ENCODE measurements around the gene TXNL4A.
"Not testable (repeated sequence)": the region's sequence is repeated elsewhere in the genome, so short reads cannot be mapped to it uniquely, and the experiment has no call there.

TXNL4A gene

DNA sequence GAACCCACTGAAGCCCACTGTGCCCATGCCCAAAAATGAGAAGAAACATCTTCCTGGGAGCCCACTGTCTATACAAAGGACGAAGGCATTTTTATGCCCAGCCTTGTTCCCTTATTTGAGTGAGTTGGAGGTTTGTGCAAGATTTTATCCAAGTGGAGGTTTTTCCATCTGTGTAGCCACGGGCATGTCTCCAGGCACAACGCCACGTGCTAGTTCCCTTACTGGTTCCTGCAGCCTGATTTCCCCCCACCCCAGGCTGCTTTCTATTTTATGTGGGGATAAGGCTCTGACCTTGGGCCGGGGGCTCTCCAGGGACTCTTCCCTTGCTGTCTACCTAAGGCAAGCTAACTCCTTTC, 22.2 kb upstream of the TXNL4A start:
- H3K36me3 Mint-ChIP-seq (ENCODE audit: low read depth) = peaks cover 31% of the 10 kb centered on the region
- no peaks in the 10 kb centered on the region for H3K27me3 Mint-ChIP-seq
- H3K9me3 Mint-ChIP-seq = peaks cover 36% of the 10 kb centered on the region
- H3K4me1 Mint-ChIP-seq (ENCODE audit: low read depth) = no peaks in the 10 kb centered on the region
- H3K4me3 Mint-ChIP-seq = no peak overlapping the region
- H3K27ac Mint-ChIP-seq = no peak overlapping the region
- DNase-seq = no peak

DNA sequence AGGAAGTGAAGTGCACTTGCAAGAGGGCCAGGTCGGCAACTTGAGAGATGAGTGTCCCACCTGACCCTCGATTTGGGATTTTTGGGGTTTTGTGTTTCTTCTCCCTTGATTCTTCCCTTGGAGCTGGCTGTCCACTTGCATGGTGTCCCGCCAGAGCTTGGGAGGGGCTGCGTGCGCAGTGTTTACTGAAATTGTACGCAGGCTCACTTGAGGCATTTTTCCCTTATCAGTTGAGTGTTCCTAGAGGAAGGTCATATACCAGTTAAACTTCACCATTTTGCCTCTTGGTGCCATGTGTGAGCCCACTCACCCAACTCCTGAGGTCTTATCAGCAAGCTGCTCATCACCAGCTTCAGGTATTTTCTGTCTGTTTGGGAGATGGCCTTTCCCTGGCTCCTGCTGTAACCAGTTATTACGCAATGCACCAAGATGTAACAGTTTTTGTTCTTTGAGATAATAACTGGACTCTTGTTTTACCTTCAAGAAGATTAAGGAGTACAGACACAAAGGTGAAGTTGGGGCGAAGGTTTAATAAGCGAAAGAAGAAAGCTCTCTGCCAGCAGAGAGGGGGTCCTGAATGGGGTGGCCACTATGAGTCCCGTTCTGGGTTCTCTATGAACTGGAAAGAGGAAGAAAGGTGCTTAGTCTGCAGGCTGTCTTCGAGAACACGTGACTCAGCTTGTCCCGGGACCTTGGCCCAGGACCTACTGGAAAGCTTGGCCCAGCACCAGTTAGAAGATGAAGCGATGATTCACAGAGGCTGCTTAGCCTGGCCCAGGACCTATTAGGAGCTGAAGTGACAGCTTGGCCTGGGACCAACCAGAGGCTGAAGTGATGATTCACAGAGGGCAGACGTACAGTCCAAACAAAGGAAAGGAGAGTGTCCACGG, 21.5 kb upstream of the TXNL4A start:
- no peak overlapping the region for H3K4me3 Mint-ChIP-seq
- H3K36me3 Mint-ChIP-seq (ENCODE audit: low read depth) = peaks cover 31% of the 10 kb centered on the region
- peaks cover 36% of the 10 kb centered on the region for H3K9me3 Mint-ChIP-seq
- no peak overlapping the region for H3K27ac Mint-ChIP-seq
- no peaks in the 10 kb centered on the region for H3K27me3 Mint-ChIP-seq
- no peak for DNase-seq
- H3K4me1 Mint-ChIP-seq (ENCODE audit: low read depth) = no peaks in the 10 kb centered on the region

DNA sequence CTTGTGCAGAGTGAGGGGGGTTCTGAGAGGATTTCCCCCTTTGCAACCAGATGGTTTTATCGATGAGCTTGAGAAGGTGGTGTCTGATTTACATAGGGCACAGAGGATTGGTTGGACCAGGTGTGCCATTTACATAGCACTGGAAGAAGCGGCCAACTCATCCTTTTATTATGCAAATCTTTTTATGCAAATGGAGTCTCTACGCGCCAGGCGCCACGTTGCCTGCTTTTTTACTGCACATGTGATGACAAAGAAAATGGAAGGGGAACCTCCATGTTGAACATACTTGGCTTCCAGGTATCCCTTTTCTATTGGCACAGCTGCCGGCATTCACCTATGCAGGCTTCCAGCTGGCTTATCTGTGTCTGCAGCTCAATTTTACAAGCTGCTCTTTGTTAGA, 18.4 kb upstream of the TXNL4A start:
- Mint-ChIP-seq H3K9me3 (peaks cover 29% of the 10 kb centered on the region), H3K4me3 (no peak overlapping the region), H3K27me3 (no peaks in the 10 kb centered on the region), H3K4me1 (ENCODE audit: low read depth) (no peaks in the 10 kb centered on the region), H3K27ac (no peak overlapping the region), H3K36me3 (ENCODE audit: low read depth) (peaks cover 21% of the 10 kb centered on the region)
- DNase-seq = no peak

DNA sequence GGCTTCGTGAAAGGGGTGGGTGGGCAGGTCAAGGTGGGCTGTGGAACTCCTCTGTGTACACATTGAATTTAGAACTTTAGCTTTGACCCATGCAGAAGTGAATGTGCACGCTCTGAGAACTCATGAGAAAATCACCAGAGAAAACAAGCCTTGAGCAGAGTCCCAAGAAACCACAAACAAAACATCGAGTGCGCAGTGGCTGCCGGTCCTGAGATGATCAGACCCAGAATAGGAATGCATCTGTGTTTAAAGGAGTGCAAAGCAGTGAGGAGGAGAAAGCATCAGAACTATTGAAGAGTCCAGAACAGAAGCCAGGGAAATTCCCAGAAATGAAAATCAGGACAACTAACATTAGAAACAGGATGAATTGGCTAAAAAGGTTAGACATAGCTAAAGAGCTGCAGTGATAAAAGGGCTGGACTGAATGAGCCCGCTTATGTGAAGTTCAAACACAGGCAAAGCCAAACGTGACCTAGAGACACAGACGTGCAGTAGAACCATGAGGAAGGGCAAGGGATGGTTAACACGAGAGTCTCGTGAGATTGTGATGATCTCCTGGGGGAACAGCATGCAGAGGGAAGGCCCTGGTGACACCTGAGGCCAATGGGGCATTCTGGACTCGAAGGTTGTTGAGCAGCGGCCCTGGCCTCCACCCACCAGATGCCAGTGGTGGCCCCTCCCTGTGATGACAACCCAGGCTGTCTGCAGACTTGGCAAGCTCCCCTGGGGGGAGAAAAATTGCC, 16.4 kb upstream of the TXNL4A start:
- H3K9me3 Mint-ChIP-seq = peaks cover 27% of the 10 kb centered on the region
- peaks cover 2% of the 10 kb centered on the region for H3K4me1 Mint-ChIP-seq (ENCODE audit: low read depth)
- peaks cover 21% of the 10 kb centered on the region for H3K36me3 Mint-ChIP-seq (ENCODE audit: low read depth)
- no peaks in the 10 kb centered on the region for H3K27me3 Mint-ChIP-seq
- no peak overlapping the region for H3K27ac Mint-ChIP-seq
- DNase-seq = no peak
- no peak overlapping the region for H3K4me3 Mint-ChIP-seq

DNA sequence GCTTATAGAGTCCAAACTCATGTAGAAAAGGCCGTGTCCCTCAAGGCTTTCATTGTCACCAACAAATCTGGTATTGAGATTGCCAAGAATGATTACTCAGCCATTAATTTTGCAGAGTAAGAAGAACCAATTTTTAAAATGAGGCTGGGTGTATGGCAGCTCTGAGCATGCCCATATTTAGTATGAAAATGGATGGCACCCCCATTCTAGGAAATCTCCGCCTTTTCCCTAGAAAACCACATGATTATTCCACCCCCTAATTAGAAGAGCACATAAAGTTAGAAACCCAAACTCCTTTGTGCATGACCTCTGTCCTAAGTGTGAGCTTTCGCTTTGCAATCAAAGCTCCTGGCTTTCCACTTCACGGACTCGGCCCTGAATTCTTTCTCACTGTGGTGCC, 14.1 kb upstream of the TXNL4A start:
- Mint-ChIP-seq H3K4me1 (ENCODE audit: low read depth) (peaks cover 3% of the 10 kb centered on the region), H3K27me3 (no peaks in the 10 kb centered on the region), H3K9me3 (peaks cover 20% of the 10 kb centered on the region), H3K27ac (no peak overlapping the region), H3K36me3 (ENCODE audit: low read depth) (peaks cover 14% of the 10 kb centered on the region), H3K4me3 (no peak overlapping the region)
- no peak for DNase-seq

DNA sequence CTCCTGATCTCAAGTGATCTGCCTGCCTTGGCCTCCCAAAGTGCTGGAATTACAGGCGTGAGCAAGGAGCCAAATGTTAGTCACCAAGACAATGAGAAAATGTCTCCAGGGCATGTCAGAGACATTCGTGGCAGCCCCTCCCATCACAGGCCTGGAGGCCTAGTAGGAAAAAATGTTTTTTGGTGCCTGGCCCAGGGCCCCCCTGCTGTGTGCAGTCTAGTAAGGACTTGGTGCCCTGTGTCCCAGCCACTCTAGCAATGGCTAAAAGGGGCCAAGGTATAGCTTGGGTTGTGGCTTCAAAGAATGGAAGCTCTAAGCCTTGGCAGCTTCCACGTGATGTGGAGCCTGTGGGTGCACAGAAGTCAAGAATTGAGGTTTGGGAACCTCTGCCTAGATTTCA, 12.5 kb upstream of the TXNL4A start:
- H3K9me3 Mint-ChIP-seq = peaks cover 17% of the 10 kb centered on the region
- H3K4me3 Mint-ChIP-seq = no peak overlapping the region

DNA sequence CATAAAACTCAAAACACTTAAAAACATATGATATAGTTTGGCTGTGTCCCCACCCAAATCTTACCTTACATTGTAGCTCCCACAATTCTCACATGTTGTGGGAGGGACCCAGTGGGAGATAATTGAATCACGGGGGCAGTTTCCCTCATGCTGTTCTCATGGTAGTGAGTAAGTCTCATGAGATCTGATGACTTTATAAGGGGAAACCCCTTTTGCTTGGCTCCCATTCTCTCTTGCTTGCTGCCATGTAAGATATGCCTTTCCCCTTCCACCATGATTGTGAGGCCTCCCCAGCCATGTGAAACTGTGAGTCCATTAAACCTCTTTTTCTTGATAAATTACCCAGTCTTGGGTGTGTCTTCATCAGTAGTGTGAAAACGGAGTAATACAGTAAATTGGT, 11.3 kb upstream of the TXNL4A start:
- Mint-ChIP-seq H3K36me3 (ENCODE audit: low read depth) (peaks cover 14% of the 10 kb centered on the region), H3K9me3 (peaks cover 17% of the 10 kb centered on the region)
- not testable (repeated sequence) for H3K4me3 Mint-ChIP-seq; DNase-seq; H3K4me1 Mint-ChIP-seq (ENCODE audit: low read depth); H3K27me3 Mint-ChIP-seq; H3K27ac Mint-ChIP-seq

More for the DNA sequence above, 12.5 kb upstream of the TXNL4A start:
- DNase-seq = no peak
- H3K36me3 Mint-ChIP-seq (ENCODE audit: low read depth) = peaks cover 14% of the 10 kb centered on the region
- H3K27me3 Mint-ChIP-seq = no peaks in the 10 kb centered on the region
- H3K27ac Mint-ChIP-seq = no peak overlapping the region
- peaks cover 3% of the 10 kb centered on the region for H3K4me1 Mint-ChIP-seq (ENCODE audit: low read depth)

DNA sequence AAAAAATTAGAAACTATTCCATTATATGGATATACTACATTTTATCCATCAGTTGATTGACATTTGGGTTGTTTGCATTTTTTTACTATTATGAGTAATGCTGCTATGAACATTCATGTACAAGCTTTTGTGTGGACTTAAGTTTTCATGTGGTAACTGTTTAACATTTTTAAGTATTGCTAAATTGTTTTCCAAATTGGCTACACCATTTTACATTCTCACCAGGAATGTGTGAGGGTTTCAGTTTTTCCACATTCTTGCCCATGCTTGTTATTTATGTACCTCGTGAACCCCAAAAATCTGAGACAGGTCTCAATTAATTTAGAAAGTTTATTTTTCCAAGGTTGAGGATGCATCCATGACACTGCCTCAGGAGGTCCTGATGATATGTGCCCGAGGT, 3.1 kb upstream of the TXNL4A start:
- Mint-ChIP-seq H3K4me1 (ENCODE audit: low read depth) (peaks cover 13% of the 10 kb centered on the region), H3K27me3 (no peaks in the 10 kb centered on the region), H3K36me3 (ENCODE audit: low read depth) (peaks cover 18% of the 10 kb centered on the region), H3K9me3 (no peaks in the 10 kb centered on the region), H3K4me3 (no peak overlapping the region), H3K27ac (no peak overlapping the region)
- DNase-seq = no peak

DNA sequence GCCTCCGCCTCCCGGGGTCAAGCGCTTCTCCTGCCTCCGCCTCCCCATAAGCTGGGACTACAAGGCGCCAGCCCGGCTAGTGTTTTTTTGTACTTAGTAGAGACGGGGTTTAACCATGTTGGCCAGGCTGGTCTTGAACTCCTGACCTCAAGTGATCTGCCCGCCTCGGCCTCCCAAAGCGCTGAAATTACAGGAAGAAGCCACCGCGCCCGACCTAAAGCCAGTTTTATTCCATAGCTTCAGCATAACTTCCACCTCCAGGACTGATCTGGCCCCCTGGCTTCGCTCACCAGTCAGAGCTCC, 783 bp upstream of the TXNL4A start:
- Mint-ChIP-seq H3K4me3 (peak overlapping the region; percentile 94), H3K36me3 (ENCODE audit: low read depth) (peaks cover 40% of the 10 kb centered on the region), H3K27ac (peak overlapping the region; percentile 95), H3K9me3 (no peaks in the 10 kb centered on the region), H3K27me3 (no peaks in the 10 kb centered on the region), H3K4me1 (ENCODE audit: low read depth) (peaks cover 34% of the 10 kb centered on the region)
- no peak for DNase-seq

DNA sequence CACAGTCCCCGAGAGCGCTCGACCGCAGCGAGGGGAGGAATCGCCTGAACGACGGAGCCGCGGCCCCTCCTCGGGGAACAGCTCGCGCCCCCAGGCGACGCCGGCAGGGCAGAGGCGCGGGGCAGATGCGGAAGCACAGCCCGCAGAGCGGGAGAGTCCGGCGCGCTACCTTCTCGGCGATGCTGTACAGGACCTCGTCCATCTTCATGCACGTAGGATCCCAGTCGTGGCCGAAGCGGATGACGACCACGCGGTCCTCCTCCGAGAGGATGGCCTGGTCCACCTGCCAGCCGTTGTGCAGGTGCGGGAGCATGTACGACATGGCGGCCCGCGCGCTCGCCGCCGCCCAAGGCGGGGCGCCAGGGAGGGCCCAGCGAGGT, 302 bp downstream of the TXNL4A start:
- Mint-ChIP-seq H3K4me1 (ENCODE audit: low read depth) (peaks cover 45% of the 10 kb centered on the region), H3K9me3 (no peaks in the 10 kb centered on the region), H3K27me3 (no peaks in the 10 kb centered on the region), H3K36me3 (ENCODE audit: low read depth) (peaks cover 51% of the 10 kb centered on the region), H3K4me3 (peak overlapping the region; percentile 94), H3K27ac (peak overlapping the region; percentile 95)
- no peak for DNase-seq

DNA sequence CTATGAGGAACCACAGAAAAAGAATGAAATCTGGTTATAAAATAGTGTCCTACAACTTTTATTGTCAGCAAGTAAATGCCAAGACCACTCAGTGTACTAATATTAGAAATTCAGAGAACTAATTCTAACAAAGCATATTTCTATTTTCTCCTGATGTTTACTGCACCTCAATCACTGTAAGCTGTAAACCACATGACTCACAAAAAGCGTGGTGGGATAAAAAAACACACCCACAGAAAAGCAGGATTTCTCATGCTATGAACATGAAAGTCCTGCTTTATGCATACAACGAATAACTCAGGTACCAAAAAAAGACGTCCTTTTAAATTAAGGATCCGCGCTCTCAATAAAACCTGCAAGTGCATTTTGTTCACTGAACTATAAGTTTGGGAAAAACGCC, 797 bp downstream of the TXNL4A start:
- Mint-ChIP-seq H3K4me3 (peak overlapping the region; percentile 94), H3K36me3 (ENCODE audit: low read depth) (peaks cover 55% of the 10 kb centered on the region), H3K27me3 (no peaks in the 10 kb centered on the region), H3K9me3 (no peaks in the 10 kb centered on the region), H3K4me1 (ENCODE audit: low read depth) (peaks cover 50% of the 10 kb centered on the region), H3K27ac (peak overlapping the region; percentile 95)
- no peak for DNase-seq

DNA sequence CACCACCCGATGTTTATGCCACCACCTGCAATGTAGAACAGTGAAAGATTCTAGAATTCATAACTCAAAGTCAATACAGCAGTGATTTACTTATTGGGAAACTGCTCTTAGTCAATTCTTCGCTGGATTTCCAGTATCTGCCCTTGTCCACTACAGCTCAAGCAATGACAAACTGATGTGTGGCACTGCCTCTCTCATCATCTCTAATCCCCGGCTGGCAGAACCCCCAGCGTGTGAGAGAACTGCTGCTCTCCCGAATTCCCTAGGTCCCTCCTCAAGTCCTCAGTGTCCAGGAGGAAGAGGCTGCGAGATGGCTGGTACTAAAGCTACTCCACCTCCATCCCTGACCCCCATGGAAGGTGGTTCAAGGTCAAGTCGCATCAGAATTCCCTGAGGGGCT, 1.6 kb downstream of the TXNL4A start:
- Mint-ChIP-seq H3K27me3 (no peaks in the 10 kb centered on the region), H3K4me3 (peak overlapping the region; percentile 94), H3K36me3 (ENCODE audit: low read depth) (peaks cover 63% of the 10 kb centered on the region), H3K9me3 (no peaks in the 10 kb centered on the region), H3K4me1 (ENCODE audit: low read depth) (peaks cover 58% of the 10 kb centered on the region), H3K27ac (peak overlapping the region; percentile 95)
- no peak for DNase-seq

DNA sequence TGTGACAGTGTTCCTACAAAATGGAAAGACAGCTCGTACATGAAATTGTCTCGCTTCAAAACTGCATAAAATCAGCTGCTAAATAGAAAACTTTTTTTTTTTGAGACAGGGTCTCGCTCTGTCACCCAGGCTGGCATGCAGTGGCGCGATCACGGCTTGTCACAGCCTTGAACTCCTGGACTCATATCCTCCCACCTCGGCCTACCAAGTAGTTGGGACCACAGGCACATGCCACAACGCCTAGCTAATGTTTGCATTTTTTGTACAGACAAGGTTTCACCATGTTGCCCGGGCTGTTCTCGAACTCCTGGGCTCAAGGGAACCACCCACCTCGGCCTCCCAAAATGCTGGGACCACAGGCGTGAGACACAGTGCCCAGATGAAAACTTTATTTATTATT, 3.2 kb downstream of the TXNL4A start:
- H3K27ac Mint-ChIP-seq = peak overlapping the region; percentile 42
- DNase-seq = no peak
- peak overlapping the region; percentile 58 for H3K4me3 Mint-ChIP-seq
- H3K36me3 Mint-ChIP-seq (ENCODE audit: low read depth) = peaks cover 72% of the 10 kb centered on the region
- H3K9me3 Mint-ChIP-seq = no peaks in the 10 kb centered on the region
- peaks cover 69% of the 10 kb centered on the region for H3K4me1 Mint-ChIP-seq (ENCODE audit: low read depth)
- H3K27me3 Mint-ChIP-seq = no peaks in the 10 kb centered on the region

DNA sequence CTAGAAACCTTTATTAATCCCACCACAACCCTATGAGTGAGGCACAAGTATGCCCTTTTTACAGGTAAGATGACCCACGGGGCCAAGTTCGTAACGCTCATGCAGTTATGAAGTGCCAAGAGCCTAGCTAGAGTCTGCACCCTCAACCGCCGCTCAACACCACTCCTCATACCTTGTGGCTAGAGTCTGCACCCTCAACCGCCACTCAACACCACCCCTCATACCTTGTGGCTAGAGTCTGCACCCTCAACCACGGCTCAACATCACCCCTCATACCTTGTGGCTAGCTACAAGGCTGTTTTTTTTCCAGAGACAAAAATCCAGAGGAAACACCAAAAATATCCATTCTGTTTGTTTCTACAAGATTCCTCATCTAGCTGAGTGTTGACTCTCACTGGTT, 4.6 kb downstream of the TXNL4A start:
- Mint-ChIP-seq H3K4me3 (peak overlapping the region; percentile 58), H3K4me1 (ENCODE audit: low read depth) (peaks cover 78% of the 10 kb centered on the region), H3K36me3 (ENCODE audit: low read depth) (peaks cover 83% of the 10 kb centered on the region), H3K9me3 (no peaks in the 10 kb centered on the region), H3K27me3 (no peaks in the 10 kb centered on the region), H3K27ac (peak overlapping the region; percentile 72)
- DNase-seq = no peak

DNA sequence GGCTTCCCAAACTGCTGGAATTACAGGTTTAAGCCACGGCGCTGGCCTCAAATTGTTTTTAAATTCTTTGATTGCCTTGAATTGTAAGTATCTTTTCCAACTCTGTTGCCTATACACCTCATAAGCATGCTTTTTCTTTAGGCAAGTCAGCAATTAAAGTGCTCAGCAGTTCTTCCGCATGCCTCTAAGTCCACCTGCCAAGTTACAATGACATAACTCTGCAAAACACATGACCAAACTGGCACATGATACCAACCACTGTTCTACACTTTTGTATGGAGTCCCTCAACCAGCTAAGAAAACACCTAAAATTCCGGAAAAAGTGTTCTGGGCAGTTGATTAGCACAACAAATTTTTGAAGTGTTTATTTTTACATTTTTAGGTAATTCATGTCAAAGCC, 5.1 kb downstream of the TXNL4A start:
- Mint-ChIP-seq H3K9me3 (no peaks in the 10 kb centered on the region), H3K36me3 (ENCODE audit: low read depth) (peaks cover 82% of the 10 kb centered on the region), H3K27ac (peak overlapping the region; percentile 72), H3K4me3 (no peak overlapping the region), H3K4me1 (ENCODE audit: low read depth) (peaks cover 78% of the 10 kb centered on the region), H3K27me3 (no peaks in the 10 kb centered on the region)
- DNase-seq = no peak

All from activated T-cell treated with anti-CD3 and anti-CD28 coated beads, Interleukin-2, amount 50 U/mL, for 24 hours (primary cell).